ENCODE results near the gene WNT1.

The WNT1 gene

DNA sequence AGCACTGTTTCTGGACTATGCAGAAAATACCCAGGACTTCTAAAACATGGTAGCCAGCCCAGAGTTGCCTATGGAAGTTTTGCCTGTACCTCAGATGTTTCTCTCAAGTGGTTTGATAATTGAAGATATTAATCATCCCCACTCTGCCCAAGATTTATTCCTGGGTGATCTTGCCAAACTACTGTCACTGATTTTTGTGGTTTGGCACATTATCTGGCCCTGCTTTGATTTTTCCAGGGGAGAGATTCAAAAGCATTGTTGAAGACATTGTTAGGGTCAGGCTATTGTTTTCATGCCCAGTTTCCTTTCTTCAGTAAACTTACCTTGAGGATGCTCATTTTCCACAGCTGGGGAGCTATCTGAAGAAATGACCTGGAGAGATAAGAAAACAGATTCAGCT is 34.6 kb downstream of the WNT1 start:
- DNase-seq = no peak

DNA sequence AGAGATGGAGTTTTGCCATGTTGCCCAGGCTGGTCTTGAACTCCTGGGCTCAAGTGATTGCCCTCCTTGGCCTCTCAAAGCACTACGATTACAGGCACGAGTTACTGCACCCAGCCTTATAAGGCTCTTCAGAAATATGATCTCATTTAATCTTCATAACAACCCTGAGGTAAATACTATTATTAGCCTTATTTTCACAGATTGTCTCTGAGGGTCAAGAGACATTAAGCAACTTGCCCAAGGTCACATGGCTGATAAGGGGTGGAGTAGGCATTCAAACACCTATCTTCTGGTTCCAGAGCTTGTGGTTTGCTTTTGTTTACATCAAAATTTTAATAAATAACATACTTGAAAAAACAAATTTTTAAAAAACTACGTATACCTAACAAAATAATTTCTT is 35.3 kb downstream of the WNT1 start:
- DNase-seq = no peak

DNA sequence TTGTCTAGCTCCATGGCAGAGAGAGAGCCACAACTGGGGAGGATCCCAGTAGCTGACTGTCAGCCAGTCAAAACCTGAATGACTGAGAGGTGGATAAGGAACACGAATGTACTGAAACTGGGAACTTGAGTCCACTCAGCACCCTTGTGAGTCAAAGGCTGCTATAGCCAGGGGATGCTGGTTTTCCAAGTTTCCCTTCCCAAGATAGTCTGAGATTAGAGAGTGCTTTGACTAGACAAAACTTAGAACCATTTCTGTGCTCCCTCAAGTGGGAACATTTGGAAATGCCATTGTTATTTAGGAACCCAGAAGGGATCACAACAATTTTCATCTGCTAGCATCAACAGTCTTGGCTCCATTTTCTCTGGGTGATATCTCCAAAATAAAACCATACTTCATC is 36.4 kb downstream of the WNT1 start:
- no peak for DNase-seq

DNA sequence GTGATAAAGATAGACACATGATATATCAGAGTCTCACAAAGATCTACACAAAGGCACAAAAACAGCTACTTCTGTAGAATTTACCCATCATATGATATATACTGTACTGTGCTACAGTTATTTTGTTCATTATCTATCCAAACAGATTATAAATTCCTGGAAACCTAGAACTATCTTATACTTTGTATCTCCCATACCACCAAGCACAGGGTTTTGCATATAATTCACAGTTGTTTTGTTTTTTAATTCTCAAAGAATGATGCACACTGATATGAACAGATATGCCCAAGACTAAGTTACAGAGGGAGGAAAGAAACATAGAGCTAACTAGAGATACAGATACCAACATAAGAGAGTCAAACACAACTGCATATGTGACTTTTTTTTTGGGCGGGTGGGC is 37.1 kb downstream of the WNT1 start:
- no peak for DNase-seq

DNA sequence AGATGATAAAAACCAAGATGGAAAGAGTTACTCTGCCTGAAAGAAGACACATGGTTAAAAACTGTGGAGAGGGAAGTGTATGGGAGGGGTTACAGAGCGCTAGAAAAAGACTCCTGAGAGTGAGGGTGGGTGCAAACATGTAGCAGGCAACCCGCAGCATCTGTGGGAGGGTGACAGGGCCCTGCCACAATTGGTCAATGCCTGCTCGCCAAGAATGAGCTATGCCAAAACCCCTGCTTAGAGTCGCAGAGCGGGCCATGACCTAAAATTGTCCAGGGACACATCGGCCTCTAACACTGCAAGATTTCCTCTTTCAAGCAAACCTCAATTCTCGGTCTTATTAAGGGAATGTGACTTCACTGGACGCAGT is 39.8 kb downstream of the WNT1 start:
- DNase-seq = peak; percentile 24

DNA sequence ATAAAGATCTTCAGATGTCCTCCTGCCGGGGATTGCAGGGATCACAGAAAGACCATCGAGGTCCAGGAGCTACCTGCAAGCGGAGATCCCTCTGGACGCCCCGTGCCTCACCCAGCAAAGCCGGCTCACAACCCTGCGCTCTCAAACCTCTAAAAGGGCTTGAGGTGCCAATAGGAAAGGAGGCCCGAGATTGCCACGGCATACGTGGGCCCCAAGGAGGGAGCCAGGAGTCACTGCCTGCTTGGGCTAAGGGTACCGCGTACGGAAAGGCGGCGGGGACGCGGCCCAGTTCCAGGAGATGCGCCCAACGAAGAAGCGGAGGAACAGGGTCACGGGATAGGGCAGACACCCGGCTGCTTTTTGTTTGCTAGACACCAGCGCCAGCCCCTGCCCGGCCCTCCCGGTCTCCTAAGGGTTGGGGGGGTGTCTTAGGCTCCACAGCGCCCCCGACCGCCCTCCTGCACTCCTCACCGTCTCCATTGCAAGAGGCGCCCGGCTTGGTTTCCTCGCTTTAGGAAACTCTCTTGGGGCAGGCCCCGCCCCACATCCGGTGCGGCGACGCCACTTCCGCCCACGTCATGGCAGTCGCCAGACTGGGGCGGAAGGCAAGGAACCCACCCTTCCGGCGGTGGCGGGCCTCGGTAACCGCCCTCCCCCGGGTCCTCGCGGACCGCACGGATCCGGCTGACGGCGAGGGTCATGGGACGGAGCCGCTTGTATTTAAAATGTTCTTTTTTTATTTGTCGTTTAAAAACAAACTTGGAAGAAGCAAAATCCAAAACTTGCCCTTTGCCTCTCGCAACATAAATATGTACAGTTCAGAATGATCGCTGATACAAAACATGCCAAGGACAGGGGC is 40.4 kb downstream of the WNT1 start, which contains the start of gene PRKAG1:
TSS of gene PRKAG1 (minus strand) at position 516 of the 859 bp plus-strand sequence. CDS start at position 480, 36 bp downstream.
- DNase-seq = peak; percentile 97

DNA sequence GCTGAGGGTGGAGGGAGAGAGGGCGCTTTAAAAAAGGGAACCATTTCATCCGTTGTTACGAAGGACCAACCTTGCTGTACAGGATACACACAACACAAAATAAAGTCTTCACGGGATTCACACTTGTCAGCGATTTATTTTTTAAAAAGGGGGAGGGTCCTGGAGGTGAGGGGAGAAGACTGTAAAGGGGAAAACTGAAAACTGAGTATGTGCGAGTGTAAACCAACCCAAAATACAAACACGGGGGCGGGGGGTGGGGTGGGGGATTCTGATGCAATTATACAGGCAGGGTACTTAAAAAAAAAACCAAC is 41.0 kb downstream of the WNT1 start:
- DNase-seq = peak; percentile 73

DNA sequence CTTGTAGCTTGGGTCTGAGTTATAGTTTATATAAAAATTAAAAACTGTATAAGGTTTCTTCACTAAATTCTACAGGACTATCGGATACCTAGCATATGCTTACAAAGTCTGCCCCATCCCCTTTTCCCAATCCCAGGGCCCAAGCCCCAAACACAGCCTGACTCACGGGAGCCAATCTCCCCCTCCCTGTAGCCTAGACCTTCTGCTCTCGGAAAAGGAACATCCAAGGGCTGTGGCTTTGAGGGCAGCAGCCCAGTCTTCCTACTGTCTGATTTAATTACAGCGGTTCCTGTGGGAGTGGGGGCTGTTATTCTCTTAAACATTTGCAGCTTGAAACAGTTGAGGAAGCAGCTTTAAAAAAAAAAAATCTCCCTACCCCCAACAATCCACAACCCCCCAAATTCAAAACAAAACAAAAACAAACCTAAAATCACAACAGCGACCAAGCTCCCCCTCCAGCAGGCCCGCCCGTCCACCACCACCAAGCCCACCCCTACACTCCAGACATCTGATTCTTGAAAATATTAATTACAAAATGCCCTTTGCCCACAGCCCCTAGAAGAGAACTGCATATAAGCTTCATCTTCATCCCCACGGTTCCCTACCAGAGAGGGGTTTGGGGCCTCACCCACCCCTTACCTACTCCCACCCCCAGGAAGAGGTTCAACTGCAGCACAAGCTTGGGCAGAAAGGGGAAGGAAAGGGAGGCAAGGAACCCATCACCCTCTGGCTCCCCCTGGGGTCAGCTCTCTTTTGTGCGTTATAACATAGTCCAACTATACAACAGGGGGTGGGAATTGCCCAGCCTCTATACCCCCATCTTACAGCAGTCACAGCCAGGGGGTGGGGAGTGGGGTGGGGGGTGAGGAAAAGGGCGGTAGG is 41.6 kb downstream of the WNT1 start:
- peak; percentile 42 for DNase-seq

DNA sequence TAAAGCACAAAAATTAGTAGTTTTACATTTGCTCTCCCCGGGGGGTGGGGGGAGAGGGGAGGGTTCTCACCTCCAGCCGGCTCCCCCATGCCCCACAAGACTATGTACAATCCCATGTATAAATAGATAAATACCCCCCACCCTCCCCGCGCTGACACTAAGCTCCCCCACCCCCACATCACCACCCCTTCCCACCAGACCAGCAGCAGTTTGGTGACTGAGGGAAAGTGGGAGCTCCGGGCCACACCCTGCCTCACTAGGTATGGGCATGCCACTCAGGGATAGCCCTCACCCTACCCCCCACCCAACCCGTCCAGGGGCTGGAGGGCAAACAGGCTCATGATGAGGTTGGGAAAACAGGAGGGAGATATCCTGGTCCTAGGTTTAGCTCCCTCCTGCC is 42.3 kb downstream of the WNT1 start:
- no peak for DNase-seq

DNA sequence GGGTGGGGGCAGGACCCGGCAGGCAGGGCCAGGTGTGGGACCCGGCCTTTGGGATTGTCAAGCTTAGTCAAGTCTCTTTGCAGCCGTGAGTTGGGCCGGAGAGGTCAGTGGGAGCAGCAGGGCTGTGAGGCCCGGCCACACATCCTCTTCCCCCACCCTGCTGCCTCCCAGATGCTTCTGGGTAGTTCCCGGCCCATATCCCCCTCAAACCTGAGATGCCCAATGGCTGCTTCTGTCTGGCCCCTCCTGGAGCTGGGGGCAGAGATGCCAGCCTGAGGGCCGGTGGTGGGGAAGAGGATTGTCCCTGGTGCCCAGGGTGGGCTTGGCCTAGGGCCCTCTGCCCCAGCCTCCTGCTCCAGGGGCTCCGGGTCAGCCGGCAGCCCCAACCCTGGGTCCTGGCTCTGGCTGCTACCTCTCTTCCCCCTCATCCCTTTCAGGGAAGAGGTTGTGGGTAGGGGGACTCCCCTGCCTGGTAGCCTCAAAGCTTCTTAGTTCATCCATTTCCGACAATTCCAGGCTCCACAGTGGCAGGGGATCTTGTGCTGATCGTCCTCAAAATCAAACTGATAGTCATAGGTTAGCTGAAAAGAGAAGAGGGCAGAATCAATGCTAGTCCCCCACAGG is 43.3 kb downstream of the WNT1 start:
- DNase-seq = no peak

DNA sequence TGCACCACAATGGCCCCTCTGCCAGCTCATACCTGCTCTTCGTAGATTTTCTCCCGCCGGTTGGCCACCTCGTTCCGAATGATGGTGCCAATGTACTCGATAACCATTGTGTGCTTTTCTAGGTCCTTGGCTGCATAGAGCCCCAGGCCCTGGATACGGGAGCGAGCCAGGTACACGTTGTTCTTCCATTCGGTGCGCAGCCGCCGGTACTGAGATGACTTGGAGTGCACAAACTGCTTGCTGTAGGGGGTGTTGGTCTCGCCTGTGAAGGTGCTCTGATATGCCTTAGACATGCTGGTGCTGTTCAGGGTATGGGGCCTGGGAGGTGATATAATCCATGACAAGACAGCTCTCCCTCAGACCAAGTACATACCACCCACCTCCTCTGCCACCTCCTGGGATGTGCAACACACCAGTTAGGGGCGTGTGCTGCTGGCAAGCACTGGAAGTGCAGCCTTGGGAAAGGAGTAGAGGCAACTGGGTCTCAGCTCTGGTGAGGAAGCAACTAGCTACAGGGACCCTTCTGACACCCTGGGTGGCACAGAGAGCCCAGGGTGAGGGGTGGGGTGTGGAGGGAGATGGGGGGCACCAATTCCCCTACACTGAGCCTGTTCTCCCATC is 44.5 kb downstream of the WNT1 start:
- DNase-seq = no peak

DNA sequence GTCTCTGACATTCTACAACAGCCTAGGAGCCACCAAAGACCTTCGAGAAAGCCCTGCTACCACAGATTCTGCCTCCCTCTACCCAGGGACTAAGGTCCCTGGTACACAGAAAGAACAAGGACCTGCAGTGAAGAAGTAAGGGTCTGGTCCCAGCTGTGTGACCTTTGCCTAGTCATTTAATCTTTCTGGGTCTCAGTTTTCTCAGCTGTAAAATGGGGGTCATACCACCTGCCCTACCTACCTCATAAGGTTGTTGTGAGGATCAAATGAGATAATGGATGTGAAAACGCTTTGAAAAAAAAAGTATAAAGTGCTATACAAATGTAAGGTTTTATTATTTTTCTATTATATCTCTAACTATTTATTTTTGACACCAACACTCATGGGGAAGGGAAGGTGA is 45.7 kb downstream of the WNT1 start:
- no peak for DNase-seq

DNA sequence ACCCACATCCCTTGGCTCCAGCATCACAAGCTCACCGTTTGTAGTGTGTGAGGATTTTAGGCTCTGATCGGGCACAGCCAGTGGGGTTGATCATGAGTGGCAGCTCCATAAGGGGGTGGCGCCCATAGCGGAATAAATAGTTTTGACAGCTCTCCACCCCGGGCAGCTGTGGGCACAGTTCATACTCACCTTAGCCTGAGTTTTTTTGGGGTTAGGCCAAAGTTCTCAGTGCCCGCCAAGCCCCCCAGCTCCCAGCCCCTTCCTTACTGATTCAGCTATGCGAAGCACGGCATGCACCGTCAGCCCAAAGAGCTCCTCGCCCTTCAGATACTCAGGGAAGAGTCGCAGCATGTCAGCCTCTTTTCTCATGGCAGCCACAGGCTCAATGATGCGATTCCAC is 46.4 kb downstream of the WNT1 start:
- DNase-seq = no peak

DNA sequence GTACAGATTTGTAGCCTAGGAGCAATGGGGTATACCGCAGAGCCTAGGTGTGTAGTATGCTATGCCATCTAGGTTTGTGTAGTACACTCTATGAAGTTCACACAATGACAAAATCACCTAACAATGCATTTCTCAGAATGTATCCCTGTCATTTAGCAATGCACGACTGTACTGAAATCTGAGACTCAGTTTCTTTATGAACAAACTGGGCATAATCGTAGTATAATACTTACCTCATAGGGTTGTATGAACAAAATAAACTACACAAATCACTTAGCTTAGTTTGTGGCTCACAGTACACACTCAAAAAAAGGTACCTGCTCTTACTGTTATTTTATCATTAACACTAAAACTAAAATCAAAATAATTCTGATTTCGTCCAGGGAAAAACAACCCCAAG is 47.3 kb downstream of the WNT1 start:
- no peak for DNase-seq

DNA sequence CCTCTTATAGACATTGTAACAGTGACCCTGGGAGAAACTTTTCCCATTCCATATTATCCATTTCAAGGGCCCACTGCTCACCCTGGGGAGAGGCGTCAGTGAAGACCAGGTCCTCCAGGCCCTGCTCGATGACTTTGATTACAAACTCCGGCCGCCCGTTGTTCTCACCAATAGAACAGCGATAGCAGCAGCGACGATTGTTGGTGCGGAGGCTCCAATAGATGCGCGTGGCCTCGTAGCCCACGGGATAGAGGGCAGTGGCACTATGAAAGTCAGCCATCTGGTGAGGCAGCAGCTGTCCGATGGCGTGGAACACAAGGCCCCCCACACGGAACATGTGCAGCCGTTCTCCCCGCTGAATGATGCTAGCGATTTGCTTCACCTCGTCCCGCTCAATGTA is 48.0 kb downstream of the WNT1 start:
- no peak for DNase-seq

DNA sequence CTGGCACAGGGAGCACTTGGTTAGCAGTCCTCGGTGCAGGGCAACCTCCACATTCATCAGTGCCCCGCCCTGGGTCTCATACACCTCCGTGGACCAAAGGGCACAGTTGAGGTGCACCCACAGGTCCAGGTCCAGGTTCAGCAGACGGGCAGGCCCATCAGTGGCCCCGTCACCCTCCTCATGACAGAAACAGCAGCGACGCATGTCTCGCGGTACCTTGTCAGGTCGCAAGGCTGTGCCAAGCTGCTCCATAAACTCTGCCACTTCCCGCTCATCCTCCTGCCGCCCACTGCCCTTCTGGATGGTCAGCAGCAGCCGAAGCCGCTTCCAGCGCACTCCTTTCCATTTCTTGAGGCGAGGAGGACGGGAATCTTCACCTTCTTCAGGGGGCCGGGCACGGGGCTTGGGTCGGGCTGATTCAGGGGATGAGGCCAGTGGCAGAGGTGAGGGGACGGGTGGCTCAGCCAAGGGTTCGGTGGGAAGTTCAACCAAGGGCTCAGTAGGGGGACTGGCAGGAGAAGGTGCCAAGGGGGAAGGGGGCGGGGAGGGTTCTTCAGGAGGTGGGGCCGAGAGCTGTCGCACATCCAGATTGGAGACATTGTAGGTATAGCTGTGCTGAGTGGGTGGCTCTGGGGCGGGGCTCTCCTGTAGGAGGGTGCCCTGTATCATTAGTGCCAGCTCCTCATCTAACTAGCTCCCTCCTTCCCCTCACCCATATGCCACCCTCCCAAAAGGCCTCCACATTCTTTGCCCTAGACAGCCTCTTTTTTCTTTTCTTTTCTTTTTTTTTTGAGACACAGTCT is 48.8 kb downstream of the WNT1 start:
- DNase-seq = no peak

DNA sequence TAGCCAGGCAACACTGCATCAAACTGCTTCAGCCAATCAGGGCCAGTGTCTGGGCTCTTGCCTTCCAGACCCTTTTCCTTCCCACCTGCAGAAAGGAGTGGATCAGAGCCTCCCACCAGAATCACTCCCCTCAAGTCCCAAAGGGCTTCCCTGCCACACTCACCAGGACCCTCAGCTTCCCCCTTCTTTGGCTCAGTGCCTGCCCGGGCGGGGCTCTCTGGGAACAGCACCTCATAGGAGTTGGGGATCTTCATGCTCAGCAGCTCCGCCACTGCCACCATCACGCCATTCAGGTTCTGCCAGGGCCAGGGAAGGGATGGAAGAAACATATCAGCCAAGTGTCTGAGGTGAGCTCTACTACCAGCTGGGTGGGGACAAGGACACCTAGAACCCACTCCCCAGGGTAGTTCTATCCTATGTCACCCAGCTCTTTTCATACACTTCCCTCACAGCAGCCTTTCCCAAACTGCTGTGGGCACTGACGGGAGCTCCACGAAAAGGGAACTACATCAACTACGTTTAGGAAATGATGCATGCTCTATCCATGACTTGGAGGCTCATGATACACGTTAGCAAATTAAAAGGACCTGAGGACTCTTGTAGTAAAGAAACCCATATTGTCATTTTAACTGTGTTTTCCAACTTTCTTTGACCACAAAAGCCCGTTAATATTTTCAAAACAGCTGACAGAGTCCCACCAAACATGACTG is 49.9 kb downstream of the WNT1 start:
- no peak for DNase-seq

DNA sequence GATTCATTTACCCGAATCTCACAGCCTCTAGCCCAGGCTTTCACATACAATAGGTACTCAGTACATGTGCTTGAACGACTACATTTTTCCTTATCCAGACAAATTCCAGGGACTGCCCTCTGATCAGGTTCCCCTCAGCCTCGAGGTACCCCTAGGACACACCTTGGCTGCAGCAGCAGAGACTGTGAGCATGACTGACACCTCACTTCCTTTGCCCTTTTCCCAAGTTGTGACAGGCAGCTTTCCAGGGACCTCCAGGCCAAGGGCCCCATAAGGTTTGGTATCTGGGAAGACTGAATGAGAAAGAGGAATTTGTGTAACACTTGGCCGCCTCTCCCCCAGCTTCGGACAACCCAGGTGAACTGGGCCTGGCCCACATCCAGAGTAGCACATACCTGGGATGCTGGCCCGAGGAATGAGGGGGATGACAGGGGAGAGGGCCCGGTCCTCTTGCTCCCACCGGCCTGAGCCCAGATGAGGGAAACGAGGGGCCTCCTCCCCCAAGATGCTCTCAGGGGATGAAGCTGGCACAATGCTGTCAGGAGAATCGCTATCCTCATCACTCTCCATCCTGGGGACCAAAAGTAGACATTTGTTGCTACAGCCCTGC is 50.6 kb downstream of the WNT1 start:
- DNase-seq = no peak

DNA sequence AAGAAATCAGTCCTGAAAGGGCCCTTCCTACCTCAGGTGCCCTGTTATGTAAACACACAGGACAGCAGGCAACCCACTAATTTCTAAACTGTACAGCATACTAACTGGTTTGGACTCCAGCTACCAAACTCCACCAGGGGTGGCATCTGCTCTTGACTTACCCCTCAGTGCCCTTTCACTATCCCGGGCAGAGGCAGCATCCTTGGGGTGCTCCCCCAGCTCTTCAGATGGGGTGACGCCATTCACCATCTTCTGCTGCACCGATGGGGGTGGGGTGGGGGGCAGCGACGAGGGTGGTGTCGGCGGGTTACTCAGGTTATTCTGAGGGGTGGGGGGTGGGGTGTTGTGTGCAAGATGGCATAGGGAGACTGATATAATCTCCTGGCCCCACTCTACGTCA is 52.0 kb downstream of the WNT1 start:
- DNase-seq = no peak

DNA sequence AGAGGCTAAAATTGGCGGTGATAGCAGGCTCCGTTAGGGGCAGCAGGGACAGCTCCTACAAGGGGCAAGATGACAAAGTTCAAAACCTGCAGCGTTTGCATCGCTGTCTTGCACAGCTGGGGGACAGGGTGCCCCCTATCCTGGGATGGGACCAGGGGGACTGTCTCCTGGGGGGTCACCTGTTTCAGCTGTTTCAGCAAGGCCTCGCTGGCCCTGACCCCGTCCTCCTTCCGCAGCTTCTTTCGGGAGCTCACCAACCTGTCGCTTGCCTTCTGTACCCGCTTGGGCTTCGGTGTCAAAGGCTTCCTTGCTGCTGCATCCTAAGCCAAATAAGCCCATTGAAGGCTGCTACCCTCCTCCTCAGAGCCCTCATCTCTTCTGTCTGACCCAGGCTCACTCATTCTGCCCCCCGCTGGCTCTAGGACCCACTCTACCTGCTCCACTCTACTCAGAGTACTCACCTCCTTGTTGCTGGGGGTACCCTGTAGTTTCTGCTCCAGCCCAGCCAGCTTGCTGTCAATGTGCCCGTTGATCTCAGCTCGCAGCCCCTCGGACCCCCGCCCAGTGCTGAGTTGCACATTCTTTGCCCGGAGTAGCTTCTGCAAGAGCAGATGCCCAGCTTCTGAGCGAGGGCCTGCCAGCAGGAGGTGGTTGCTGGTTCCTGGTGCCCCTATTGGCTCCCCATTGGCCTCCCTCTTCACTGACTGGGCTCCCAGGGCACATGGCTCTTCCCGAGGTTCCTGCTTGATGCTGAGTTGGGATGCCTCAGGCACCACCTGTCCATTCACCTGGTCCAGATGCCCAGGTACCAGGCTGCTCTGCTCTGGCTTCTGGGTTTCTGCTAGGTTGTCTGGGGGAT is 52.8 kb downstream of the WNT1 start:
- DNase-seq = no peak
